Esophagus squamous epithelium (tissue), 5 donors: Measurements from ENCODE around the gene TMEM139. TPM values are rescaled to one million over a fixed set of nuclear protein-coding genes. Genes with fewer than 3 reads are reported as not detected.

Experiments
- DNase-seq: peaks from one replicate; lab custom pipeline; 2025; lab: John Stamatoyannopoulos, UW
- H3K27ac ChIP-seq, 4 donors: fragments of 200-600 bp; sonication (generic); one replicate each; pipeline ENCODE4 v1.5.1; 2016 to 2019; ENCODE audit warnings: mild to moderate bottlenecking in 1 of 4
- H3K27me3 ChIP-seq, 4 donors: fragments of 200-600 bp; sonication (generic); 1 replicate in 3 of 4; 2 replicates in 1 of 4; pipeline versions ENCODE4 v1.5.1 to v1.6.0; 2017 to 2021; ENCODE audit warnings: antibody characterized with exemption in 1 of 4
- H3K36me3 ChIP-seq, 3 donors: fragments of 200-600 bp; sonication (generic); one replicate each; pipeline ENCODE4 v1.5.1; 2016 to 2019
- H3K4me1 ChIP-seq, 3 donors: fragments of 200-600 bp; sonication (generic); one replicate each; pipeline ENCODE4 v1.5.1; 2017 to 2019
- H3K4me3 ChIP-seq, 4 donors: fragments of 200-600 bp; sonication (generic); 1 replicate in 3 of 4; 2 replicates in 1 of 4; pipeline ENCODE4 v1.5.1; 2016 to 2019; ENCODE audit warnings: mild to moderate bottlenecking in 2 of 4, moderate library complexity in 1 of 4
- H3K9me3 ChIP-seq, 3 donors: fragments of 200-600 bp; sonication (generic); one replicate each; pipeline ENCODE4 v1.5.1; 2016 to 2019
- CTCF ChIP-seq, 6 experiments: fragments of 450-650 bp in 4 of 6; fragments of 200-600 bp in 2 of 6; sonication (generic) in 2 of 6; IDR thresholded peaks; one replicate each; pipeline ENCODE4 v1.5.1; 2016 to 2019; ENCODE audit warnings: antibody characterized with exemption in 6 of 6, mild to moderate bottlenecking in 4 of 6, moderate library complexity in 4 of 6
- POLR2A ChIP-seq, 4 donors: fragments of 450-650 bp; IDR thresholded peaks; one replicate each; pipeline ENCODE4 v1.6.1; 2017; ENCODE audit warnings: antibody characterized with exemption in 4 of 4, mild to moderate bottlenecking in 4 of 4, moderate library complexity in 3 of 4
- WGBS, 2 donors: methylation state at CpG; one replicate each; pipeline ENCODE4 v1.1.5; 2018; 5-methylcytosine and 5-hydroxymethylcytosine counted together
- intact Hi-C: fragments of 100-400 bp; cut with DNase I; formaldehyde crosslinking; loops from one replicate; pipeline ENCODE4 v1.15.0; 2022
- small RNA-seq, 4 donors: library from RNA; depleted of rRNA; stranded (forward); fragments of <200 nt; gene quantifications; one replicate each; pipeline ENCODE3, GENCODE V24; 2016
- total RNA-seq, 4 donors: library from RNA; depleted of rRNA; stranded (reverse); fragments of >200 nt; gene quantifications; one replicate each; pipeline ENCODE4 v1.1.0, GENCODE V29; 2016
- donor health status: DM: yes; HTN: yes; CAD: no.

TMEM139 gene
- total RNA-seq, 4 donors from 2014 or later, result 0.15 to 3.6 TPM; not detected in 2

- peak overlapping the region; percentile 81 to 87 (median 84) for H3K27ac ChIP-seq
- no peak overlapping the region for H3K4me3 ChIP-seq
- H3K27me3 ChIP-seq, result no peaks in the 10 kb centered on the region
- H3K4me1 ChIP-seq, result peaks cover 10 to 30% (median 19%) of the 10 kb centered on the region in 3 donors
- DNase-seq, result no peak
- 39 to 55% methylated on average over 7 to 8 of the region's 8 CpGs for WGBS, 2 donors
- intact Hi-C loops, result no loop called here
- H3K9me3 ChIP-seq, result no peaks in the 10 kb centered on the region
- TF ChIP-seq POLR2A (IDR thresholded peaks at IDR 0.05) (no peak), CTCF (IDR thresholded peaks at IDR 0.05) (no peak)
- H3K36me3 ChIP-seq, result no peaks in the 10 kb centered on the region
Measured at GRCh38 chr7:143331179-143331801, 46.5 kb downstream of the TMEM139 start.

DNA sequence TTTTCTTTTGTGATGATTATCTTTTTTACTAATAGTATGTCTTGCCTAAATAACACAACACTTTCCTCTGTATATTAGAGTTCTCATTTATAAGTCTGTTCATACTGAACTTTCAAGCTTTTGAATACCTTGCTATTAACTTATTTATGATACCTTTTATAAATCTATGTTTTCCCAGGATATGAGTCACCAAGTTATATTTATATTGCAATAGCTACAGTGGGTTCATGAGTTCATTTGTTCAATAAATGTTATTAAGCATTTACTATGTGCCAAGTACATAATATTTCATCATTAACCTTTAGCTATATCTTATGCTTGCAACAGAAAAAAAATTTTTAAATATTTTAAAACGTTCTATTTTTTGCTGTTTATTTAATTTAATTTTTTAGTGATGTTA is 49.5 kb downstream of the TMEM139 start:
- intact Hi-C loops, result no loop called here
- DNase-seq, result no peak
- peaks cover 10 to 30% (median 19%) of the 10 kb centered on the region in 3 donors for H3K4me1 ChIP-seq
- no peaks in the 10 kb centered on the region for H3K9me3 ChIP-seq
- H3K27me3 ChIP-seq, result peaks cover 0 to 7% (median 0%) of the 10 kb centered on the region in 4 donors
- no peak overlapping the region for H3K4me3 ChIP-seq
- H3K36me3 ChIP-seq, result no peaks in the 10 kb centered on the region
- 6 to 28% methylated on average over 1 of the region's 1 CpG for WGBS, 2 donors
- TF ChIP-seq POLR2A (IDR thresholded peaks at IDR 0.05) (no peak), CTCF (IDR thresholded peaks at IDR 0.05) (no peak)
- peak overlapping the region in 1 of 4 donors; percentile 6 for H3K27ac ChIP-seq

GRCh38 chr7:143337216-143337615 is 52.5 kb downstream of the TMEM139 start:
- Histone ChIP-seq H3K27me3 (peaks cover 0 to 21% (median 0%) of the 10 kb centered on the region in 4 donors), H3K4me1 (peaks cover 0 to 7% (median 0%) of the 10 kb centered on the region in 3 donors), H3K9me3 (no peaks in the 10 kb centered on the region), H3K36me3 (no peaks in the 10 kb centered on the region), H3K27ac (no peak overlapping the region), H3K4me3 (no peak overlapping the region)
- 80 to 81% methylated on average over 3 of the region's 3 CpGs for WGBS, 2 donors
- no peak for DNase-seq
- TF ChIP-seq CTCF (IDR thresholded peaks at IDR 0.05), result no peak
- no peak for TF ChIP-seq POLR2A (IDR thresholded peaks at IDR 0.05)
- intact Hi-C loops, result no loop called here

Small RNAs within 50 kb of the gene (small RNA-seq; reads per million reads assigned to genes)
- gene RN7SL481P (0 reads per million in 4 donors), gene RN7SL535P (0 reads per million in 4 donors)

Other genes starting within 250 kb of the TMEM139 start
- not detected for gene OR6V1, start 232.6 kb upstream of the TMEM139 start, total RNA-seq
- gene PIP, start 152.9 kb upstream of the TMEM139 start, total RNA-seq, result not detected
- not detected for gene TAS2R39, start 101.5 kb upstream of the TMEM139 start, total RNA-seq
- gene TAS2R40, start 62.9 kb upstream of the TMEM139 start, total RNA-seq, result not detected
- gene GSTK1, start 21.5 kb upstream of the TMEM139 start, total RNA-seq, result 100 to 1,000 TPM in 3 of 4 donors, 10 to 100 TPM in 1; 96.2 to 166 (median 149) TPM
- gene CASP2, start 3.4 kb downstream of the TMEM139 start, total RNA-seq, result 10 to 100 TPM in 3 of 4 donors, 1 to 10 TPM in 1; 8.8 to 24.6 (median 12.2) TPM
- gene CLCN1, start 31.2 kb downstream of the TMEM139 start, total RNA-seq, result under 1 TPM in 3 of 4 donors, not detected in 1; under 0.01 to 0.91 (median 0.13) TPM
- gene FAM131B, start 77.8 kb downstream of the TMEM139 start, total RNA-seq, result under 1 TPM; 0.09 to 0.76 (median 0.46) TPM
- 10 to 100 TPM; 40.2 to 78.8 (median 68.6) TPM for gene ZYX, start 96.4 kb downstream of the TMEM139 start, total RNA-seq
- 100 to 1,000 TPM in 1 of 4 donors, 10 to 100 TPM in 3; 64.5 to 132 (median 77.4) TPM for gene EPHA1, start 123.9 kb downstream of the TMEM139 start, total RNA-seq
- gene TAS2R60, start 158.5 kb downstream of the TMEM139 start, total RNA-seq, result not detected
- gene TAS2R41, start 192.9 kb downstream of the TMEM139 start, total RNA-seq, result under 1 TPM in 1 of 4 donors, not detected in 3; 0.70 TPM